HAP-1 (cell line): ENCODE results near the gene TTR.

Experiments used
- DNase-seq, 2 experiments: peaks; one replicate each; pipeline ENCODE4 v3.0.0-alpha.2; 2016 to 2020; ENCODE audit warnings: low spot score in 2 of 2
- H3K27me3 ChIP-seq: fragments of 250-450 bp; sonication (Bioruptor Pico); 2 replicates; pipeline ENCODE4 v1.5.1; 2020; ENCODE audit warnings: low read depth, mild to moderate bottlenecking, moderate library complexity
- H3K36me3 ChIP-seq: fragments of 250-450 bp; sonication (Bioruptor Pico); replicated peaks from 2 replicates; pipeline ENCODE4 v1.5.1; 2020; ENCODE audit warnings: mild to moderate bottlenecking
- H3K4me1 ChIP-seq: fragments of 250-450 bp; sonication (Bioruptor Pico); 2 replicates; pipeline ENCODE4 v1.5.1; 2020; ENCODE audit warnings: mild to moderate bottlenecking
- H3K4me3 ChIP-seq: fragments of 250-450 bp; sonication (Bioruptor Pico); 2 replicates; pipeline ENCODE4 v1.5.1; 2020; ENCODE audit warnings: mild to moderate bottlenecking, moderate library complexity
- H3K9me3 ChIP-seq: fragments of 250-450 bp; sonication (Bioruptor Pico); 2 replicates; pipeline ENCODE4 v1.5.1; 2020; ENCODE audit warnings: mild to moderate bottlenecking, moderate library complexity
- in situ Hi-C: fragments of 300-500 bp; cut with MboI; formaldehyde crosslinking; loops from 3 replicates; pipeline ENCODE4 v1.14.3; 2020; ENCODE audit warnings: low sequenced_read_pairs, inconsistent platforms, mixed read lengths

Gene TTR

GRCh38 chr18:31636387-31636786 is 44.7 kb downstream of the TTR start:
- H3K4me1 ChIP-seq, result no peaks in the 10 kb centered on the region
- DNase-seq, result no peak
- H3K36me3 ChIP-seq, result no peaks in the 10 kb centered on the region
- no peaks in the 10 kb centered on the region for H3K27me3 ChIP-seq
- no peak overlapping the region for H3K4me3 ChIP-seq
- H3K9me3 ChIP-seq, result no peaks in the 10 kb centered on the region; the same call in 1 of the 2 replicates
- in situ Hi-C loops, result no loop called here

- no peaks in the 10 kb centered on the region for H3K27me3 ChIP-seq
- in situ Hi-C loops, result no loop called here
- no peaks in the 10 kb centered on the region for H3K4me1 ChIP-seq
- H3K4me3 ChIP-seq, result no peak overlapping the region
- DNase-seq, result no peak
- H3K9me3 ChIP-seq, result no peaks in the 10 kb centered on the region
- H3K36me3 ChIP-seq, result no peaks in the 10 kb centered on the region
Observed at GRCh38 chr18:31637445-31637844, 45.8 kb downstream of the TTR start.

GRCh38 chr18:31643003-31643402 is 51.3 kb downstream of the TTR start:
- DNase-seq, result no peak
- no peaks in the 10 kb centered on the region for H3K36me3 ChIP-seq
- H3K4me3 ChIP-seq, result no peak overlapping the region
- peaks cover 9% of the 10 kb centered on the region for H3K4me1 ChIP-seq
- H3K9me3 ChIP-seq, result no peaks in the 10 kb centered on the region
- in situ Hi-C loops, result no loop called here
- H3K27me3 ChIP-seq, result no peaks in the 10 kb centered on the region

GRCh38 chr18:31645411-31645810 is 53.7 kb downstream of the TTR start:
- Histone ChIP-seq H3K4me1 (peaks cover 22% of the 10 kb centered on the region), H3K4me3 (no peak overlapping the region), H3K36me3 (no peaks in the 10 kb centered on the region), H3K27me3 (no peaks in the 10 kb centered on the region), H3K9me3 (no peaks in the 10 kb centered on the region)
- DNase-seq, result no peak
- in situ Hi-C loops, result no loop called here

GRCh38 chr18:31646332-31647126 is 54.9 kb downstream of the TTR start:
- Histone ChIP-seq H3K4me3 (no peak overlapping the region), H3K36me3 (no peaks in the 10 kb centered on the region), H3K9me3 (no peaks in the 10 kb centered on the region), H3K4me1 (peaks cover 22% of the 10 kb centered on the region), H3K27me3 (no peaks in the 10 kb centered on the region)
- DNase-seq, result no peak
- in situ Hi-C loops, result no loop called here

- Histone ChIP-seq H3K9me3 (no peaks in the 10 kb centered on the region), H3K4me3 (no peak overlapping the region), H3K27me3 (no peaks in the 10 kb centered on the region), H3K4me1 (peaks cover 22% of the 10 kb centered on the region), H3K36me3 (no peaks in the 10 kb centered on the region)
- in situ Hi-C loops, result no loop called here
- DNase-seq, result no peak
Observed at GRCh38 chr18:31647127-31647753, 55.6 kb downstream of the TTR start.
